ENCODE measurements around the gene MYO9B. TPM values are rescaled to one million over a fixed set of nuclear protein-coding genes. Genes with fewer than 3 reads are reported as not detected.

The MYO9B gene
- total RNA-seq, 1 donor from 2014 or later, result 100 TPM

DNA sequence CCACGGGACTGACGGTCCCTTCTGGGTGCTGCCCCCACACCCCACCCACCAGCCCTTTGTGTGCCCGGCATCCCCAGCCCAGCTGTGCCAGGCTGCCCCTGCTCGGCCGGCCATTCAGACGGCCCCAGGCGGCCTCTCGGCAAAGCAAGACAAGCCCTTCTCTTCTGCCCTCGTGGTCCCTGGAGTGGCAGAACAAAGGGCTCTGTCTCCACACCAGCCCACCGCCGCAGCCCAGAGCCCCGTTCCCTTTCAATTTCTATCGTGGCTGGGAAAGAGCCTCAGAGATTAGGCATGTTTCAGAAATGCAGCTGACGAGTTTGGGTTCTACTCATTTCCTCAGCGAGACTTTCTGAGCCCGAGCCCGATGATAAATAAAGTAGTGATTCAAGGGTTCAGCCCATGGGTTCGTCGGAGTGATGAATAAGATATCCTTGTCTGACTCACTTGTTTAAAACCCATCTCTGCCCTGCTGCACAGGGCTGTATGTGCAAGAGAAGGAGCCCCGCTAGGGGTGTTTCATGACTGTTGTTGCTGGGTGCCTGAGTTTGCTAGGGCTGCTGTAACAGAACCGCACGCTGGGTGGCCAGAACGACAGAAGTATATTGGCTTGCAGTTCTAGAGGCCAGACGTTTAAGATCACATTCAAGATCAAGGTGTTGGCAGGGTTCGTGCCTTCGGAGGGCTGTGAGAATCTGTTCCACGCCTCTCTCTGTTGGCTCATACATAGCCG, 4.3 kb downstream of the MYO9B start:
- peak overlapping the region; percentile 31 to 36 for H3K4me3 ChIP-seq
- no peaks in the 10 kb centered on the region for H3K36me3 ChIP-seq
- no peaks in the 10 kb centered on the region for H3K27me3 ChIP-seq
- no peaks in the 10 kb centered on the region for H3K9me3 ChIP-seq
- peaks cover 65% of the 10 kb centered on the region for H3K4me1 ChIP-seq
- TF ChIP-seq POLR2A (IDR thresholded peaks at IDR 0.05) (peak in 1 of 2 donors; percentile 19), POLR2AphosphoS5 (IDR thresholded peaks at IDR 0.05; ENCODE audit: insufficient read depth in 1 of 2, low read depth in 1 of 2) (peak; percentile 75 to 91)
- TF ChIP-seq, protein P1, sequence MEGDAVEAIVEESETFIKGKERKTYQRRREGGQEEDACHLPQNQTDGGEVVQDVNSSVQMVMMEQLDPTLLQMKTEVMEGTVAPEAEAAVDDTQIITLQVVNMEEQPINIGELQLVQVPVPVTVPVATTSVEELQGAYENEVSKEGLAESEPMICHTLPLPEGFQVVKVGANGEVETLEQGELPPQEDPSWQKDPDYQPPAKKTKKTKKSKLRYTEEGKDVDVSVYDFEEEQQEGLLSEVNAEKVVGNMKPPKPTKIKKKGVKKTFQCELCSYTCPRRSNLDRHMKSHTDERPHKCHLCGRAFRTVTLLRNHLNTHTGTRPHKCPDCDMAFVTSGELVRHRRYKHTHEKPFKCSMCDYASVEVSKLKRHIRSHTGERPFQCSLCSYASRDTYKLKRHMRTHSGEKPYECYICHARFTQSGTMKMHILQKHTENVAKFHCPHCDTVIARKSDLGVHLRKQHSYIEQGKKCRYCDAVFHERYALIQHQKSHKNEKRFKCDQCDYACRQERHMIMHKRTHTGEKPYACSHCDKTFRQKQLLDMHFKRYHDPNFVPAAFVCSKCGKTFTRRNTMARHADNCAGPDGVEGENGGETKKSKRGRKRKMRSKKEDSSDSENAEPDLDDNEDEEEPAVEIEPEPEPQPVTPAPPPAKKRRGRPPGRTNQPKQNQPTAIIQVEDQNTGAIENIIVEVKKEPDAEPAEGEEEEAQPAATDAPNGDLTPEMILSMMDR (IDR thresholded peaks at IDR 0.05), result peak in 1 of 3 experiments; percentile 67
- peak overlapping the region; percentile 93 for H3K27ac ChIP-seq
- intact Hi-C loops (cut with DNase I), result loop anchor here (10.0 kb wide), 1 partner anchor 55 kb away; no protein-coding TSS in a partner anchor
- DNase-seq (ENCODE audit: extremely low spot score in 2 of 2), result peak in 1 of 2 donors; percentile 98

DNA sequence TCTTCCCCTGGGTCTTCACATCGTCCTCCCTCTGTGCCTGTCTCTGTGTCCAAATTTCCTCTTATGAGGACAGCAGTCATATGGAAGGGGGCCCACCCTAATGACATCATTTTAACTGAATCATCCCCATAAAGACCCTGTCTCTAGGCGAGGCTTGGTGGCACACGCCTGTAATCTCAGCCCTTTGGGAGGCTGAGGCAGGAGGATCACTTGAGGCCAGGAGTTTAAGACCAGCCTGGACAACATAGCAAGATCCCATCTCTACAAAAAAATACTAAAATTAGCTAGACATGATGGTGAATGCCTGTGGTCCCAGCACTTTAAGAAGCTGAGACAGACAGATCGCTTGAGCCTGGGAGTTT, 4.8 kb downstream of the MYO9B start:
- intact Hi-C loops (cut with DNase I), result no loop called here
- DNase-seq (ENCODE audit: extremely low spot score in 2 of 2), result no peak
- Histone ChIP-seq H3K27me3 (no peaks in the 10 kb centered on the region), H3K4me3 (peak overlapping the region; percentile 31 to 36), H3K36me3 (no peaks in the 10 kb centered on the region), H3K27ac (peak overlapping the region; percentile 93), H3K4me1 (peaks cover 65% of the 10 kb centered on the region), H3K9me3 (no peaks in the 10 kb centered on the region)
- TF ChIP-seq, protein P1 (IDR thresholded peaks at IDR 0.05), result no peak
- TF ChIP-seq POLR2AphosphoS5 (IDR thresholded peaks at IDR 0.05; ENCODE audit: insufficient read depth in 1 of 2, low read depth in 1 of 2), result no peak
- no peak for TF ChIP-seq POLR2A (IDR thresholded peaks at IDR 0.05)

DNA sequence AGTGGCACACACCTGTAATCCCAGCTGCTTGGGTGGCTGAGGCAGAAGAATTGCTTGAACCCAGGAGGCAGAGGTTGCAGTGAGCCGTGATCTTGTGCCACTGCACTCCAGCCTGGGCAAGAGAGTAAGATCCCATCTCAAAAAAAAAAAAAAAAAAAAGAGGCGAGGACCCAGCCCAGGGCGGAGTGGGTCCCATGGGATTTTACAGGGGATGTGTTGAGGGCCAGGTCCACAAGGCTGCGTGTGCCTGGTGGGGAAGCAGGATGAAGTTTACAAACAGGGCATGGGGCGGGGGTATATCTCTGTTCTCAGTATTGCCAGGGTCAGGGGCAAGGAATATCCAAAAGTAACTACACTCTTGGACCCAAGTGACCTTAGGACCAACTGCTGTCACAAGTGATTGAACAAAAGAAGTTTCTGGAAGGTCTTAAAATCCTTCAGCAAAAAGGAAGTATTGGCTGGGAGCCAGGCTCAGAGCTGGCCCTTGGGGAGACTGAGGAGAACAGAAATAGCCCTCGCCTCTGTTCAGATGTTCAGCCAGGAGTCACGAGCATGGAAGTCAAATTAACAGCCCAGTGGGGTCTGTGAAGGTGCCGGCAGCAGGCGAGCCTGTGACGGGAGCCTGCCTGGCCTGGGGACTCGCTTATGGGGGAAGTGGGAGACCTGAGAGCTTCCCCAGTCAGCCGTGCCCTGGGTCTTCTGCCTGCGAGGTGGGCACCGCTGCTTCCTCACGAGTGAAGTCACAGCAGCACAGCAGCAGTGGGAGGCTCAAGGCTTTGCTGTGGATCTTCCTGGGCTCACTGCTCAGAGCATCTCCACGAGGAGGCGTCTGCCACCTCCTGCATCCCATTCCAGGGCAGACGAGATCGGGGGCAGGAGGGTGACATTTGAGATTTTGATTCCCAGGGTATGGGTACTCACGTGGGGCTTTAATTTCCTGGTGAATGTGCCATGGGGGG, 6.4 kb downstream of the MYO9B start:
- TF ChIP-seq, protein P1 (IDR thresholded peaks at IDR 0.05), result no peak
- TF ChIP-seq POLR2AphosphoS5 (IDR thresholded peaks at IDR 0.05; ENCODE audit: insufficient read depth in 1 of 2, low read depth in 1 of 2), result peak in 1 of 2 donors; percentile 23
- no peak for TF ChIP-seq POLR2A (IDR thresholded peaks at IDR 0.05)
- Histone ChIP-seq H3K27ac (peak overlapping the region; percentile 93), H3K4me1 (peaks cover 60% of the 10 kb centered on the region), H3K27me3 (no peaks in the 10 kb centered on the region), H3K36me3 (no peaks in the 10 kb centered on the region), H3K4me3 (no peak overlapping the region), H3K9me3 (no peaks in the 10 kb centered on the region)
- intact Hi-C loops (cut with DNase I), result no loop called here
- DNase-seq (ENCODE audit: extremely low spot score in 2 of 2), result no peak

DNA sequence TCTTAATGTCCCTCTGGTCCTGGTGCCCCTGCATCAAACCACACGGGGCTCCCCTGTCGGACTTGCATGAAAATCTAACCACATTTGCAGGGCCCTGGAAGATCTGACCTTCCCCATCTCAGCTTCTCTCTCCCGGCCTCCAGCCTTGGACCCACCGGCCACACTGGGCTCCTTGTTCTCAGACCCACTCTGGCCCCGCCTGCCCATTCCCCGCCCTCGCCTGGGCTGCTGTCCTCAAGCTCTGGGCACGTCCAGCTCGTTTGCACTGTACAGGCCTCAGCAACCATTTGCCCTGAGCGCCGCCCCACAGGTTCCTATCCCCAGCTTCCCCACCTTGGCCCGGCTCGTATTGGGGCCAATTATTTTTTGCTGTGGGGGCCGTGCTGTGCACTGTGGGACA, 10.5 kb downstream of the MYO9B start:
- H3K27me3 ChIP-seq, result no peaks in the 10 kb centered on the region
- H3K9me3 ChIP-seq, result no peaks in the 10 kb centered on the region
- intact Hi-C loops (cut with DNase I), result no loop called here
- H3K27ac ChIP-seq, result peak overlapping the region; percentile 20
- peaks cover 58% of the 10 kb centered on the region for H3K4me1 ChIP-seq
- TF ChIP-seq, protein P1 (IDR thresholded peaks at IDR 0.05), result no peak
- TF ChIP-seq POLR2A (IDR thresholded peaks at IDR 0.05), result no peak
- TF ChIP-seq POLR2AphosphoS5 (IDR thresholded peaks at IDR 0.05; ENCODE audit: insufficient read depth in 1 of 2, low read depth in 1 of 2), result no peak
- H3K36me3 ChIP-seq, result no peaks in the 10 kb centered on the region
- no peak for DNase-seq (ENCODE audit: extremely low spot score in 2 of 2)
- H3K4me3 ChIP-seq, result no peak overlapping the region

Measured in vagina (tissue), 2 donors.